Measurements from ENCODE around the gene FBXL7.
A peak's percentile ranks its signal among the peaks of the same experiment; 100 is the strongest.

The FBXL7 gene

DNA sequence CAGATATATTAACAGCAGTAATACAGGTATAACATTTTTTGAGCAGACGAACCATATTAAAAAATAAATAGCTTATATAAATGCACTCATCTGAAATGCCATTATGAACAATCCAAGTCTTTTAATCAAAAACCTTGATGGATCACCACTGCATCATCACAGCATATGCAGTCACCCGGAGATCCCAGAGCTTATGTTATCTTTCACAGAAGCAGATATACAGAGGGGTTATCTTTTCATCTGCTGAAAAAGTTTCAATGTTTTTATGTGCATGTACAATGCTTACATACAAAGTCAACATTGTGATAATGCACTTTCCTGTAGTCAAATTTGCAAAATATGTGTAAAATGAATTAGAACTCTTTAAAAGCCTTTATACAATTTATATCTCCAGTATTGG, 211.9 kb downstream of the FBXL7 start:
- no peak for DNase-seq (ENCODE audit: low read depth, low spot score)

GRCh38 chr5:15715535-15715934, 215.6 kb downstream of the FBXL7 start:
- no peak for DNase-seq (ENCODE audit: low read depth, low spot score)

DNA sequence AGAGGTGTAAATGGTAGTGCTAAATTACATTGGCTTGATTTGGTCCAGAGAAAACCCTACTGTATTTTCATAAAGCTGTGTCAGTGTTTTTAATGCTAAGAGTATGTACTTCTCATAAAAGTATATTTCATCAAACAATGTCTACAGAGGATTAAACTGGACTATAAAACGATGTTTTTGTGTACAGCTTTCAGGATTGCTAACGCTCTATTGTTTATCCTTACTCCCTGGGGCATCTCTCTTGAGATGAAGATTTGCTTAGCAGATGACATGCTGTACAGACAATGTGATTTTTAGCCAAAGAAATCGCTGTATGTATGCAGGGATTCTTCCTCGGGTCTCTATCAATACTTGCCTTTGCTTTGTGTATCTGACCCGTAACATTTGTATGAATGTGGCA, 216.0 kb downstream of the FBXL7 start:
- no peak for DNase-seq (ENCODE audit: low read depth, low spot score)

DNA sequence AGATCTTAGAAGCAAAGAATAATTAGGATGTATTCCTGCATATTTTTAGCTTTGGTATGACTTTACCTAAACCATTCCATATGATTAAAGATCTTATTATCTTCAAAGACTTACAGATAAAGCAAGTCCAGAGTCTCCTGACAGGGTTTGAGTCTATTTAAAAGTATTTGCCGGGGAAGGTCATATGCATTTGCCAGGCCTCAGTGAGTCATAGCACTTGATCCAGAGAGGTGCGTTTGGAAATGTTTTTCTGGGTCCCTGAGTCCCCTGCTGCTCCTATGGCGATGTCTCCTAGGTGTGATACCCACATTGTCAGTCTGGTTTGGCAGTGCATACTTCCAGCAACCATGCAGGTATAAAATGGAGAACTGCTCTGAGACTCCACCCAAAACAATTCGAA, 217.0 kb downstream of the FBXL7 start:
- peak; percentile 38 for DNase-seq (ENCODE audit: low read depth, low spot score)

GRCh38 chr5:15718421-15719179, 218.6 kb downstream of the FBXL7 start:
- DNase-seq (ENCODE audit: low read depth, low spot score) = no peak

DNA sequence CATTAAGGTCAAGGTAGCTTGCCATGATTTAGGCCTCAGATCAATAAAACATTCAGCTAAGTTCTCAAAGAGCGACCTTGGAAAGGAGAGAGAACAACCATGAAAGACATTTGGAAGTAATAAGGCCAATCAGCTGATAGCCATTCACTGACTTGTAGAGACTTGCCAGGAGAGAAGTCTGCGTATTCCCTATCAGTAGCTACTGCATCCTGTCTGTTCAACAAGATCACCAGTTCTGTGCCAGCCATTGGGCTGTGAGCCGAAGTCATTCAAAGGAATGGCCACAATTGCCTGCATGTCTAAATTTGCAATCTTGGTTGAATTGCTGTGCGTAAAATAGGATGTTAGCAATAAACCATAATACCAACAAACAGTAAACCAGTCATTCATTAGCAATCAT, 219.8 kb downstream of the FBXL7 start:
- DNase-seq (ENCODE audit: low read depth, low spot score) = no peak

DNA sequence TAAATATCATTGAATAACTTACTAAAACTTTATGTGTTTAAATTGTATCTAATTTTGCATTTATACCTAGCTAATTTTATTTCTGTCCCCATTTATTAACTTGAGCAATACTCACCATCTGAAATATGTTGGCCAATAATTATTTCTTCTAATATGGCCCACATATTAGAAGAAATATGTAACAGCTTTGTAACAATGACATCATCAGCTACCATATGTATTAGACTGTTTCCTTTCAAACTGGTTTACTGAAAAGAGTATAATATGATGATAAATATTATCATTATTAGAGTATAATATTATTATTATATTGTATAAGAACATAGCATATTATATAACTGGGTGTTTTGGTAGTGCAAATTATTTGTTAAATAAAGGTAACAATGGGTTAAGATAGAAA, 220.5 kb downstream of the FBXL7 start:
- DNase-seq (ENCODE audit: low read depth, low spot score) = no peak

GRCh38 chr5:15722305-15722704, 222.3 kb downstream of the FBXL7 start:
- no peak for DNase-seq (ENCODE audit: low read depth, low spot score)

DNA sequence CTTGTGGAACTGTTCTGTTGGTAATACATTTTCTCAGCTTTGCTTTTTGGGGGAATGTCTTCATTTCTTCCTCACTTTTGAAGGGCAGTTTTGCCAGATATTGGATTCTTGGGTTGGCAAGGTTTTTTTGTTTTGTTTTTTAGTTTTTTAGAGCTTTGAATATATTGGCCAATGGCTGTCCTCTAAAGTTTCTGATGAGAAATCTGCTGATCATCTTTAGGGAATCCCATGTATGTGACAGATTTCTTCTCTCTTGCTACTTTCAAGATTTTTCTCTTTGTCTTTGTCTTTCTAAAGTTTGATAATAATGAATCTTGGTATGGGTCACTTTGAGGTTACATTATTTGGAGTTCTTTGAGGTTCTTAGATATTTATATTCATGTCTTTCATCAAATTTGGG, 227.4 kb downstream of the FBXL7 start:
- no peak for DNase-seq (ENCODE audit: low read depth, low spot score)

DNA sequence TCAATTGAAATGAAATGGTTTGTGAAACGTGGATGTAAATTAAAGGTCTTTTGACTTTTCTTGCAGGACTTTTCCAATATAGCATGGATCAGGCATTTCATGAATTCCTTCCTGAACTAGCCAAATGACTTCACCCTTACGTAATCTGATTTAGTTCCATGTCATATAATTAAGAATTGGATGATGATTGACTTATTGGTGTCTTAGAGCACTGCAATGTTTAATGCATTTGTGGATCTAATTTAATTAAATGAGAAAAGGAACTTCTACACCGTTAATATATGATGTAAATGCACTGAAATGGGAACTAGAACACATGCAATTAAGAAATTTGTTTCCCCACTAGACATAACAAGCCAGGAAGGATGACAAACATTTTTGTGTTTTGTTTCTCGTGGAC, 228.8 kb downstream of the FBXL7 start:
- no peak for DNase-seq (ENCODE audit: low read depth, low spot score)

DNA sequence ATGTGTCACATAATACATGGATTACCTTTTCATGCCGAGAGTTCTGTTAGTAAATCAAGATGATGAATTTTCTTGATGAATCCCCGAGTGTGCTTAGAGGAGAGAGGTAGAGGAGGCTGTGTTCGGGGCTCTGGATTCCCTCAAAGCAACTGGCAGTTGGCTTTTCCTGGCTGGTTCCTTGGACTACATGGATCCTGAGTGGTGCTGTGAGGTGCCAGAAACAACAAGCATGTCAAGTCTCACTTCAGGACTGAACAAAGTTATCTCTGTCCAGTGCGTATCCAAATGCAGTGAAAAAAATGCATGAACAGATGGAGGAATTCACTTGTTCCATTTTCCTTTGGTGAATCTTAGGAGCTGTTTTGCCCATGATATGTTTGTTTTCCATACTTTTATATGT, 231.7 kb downstream of the FBXL7 start:
- peak; percentile 27 for DNase-seq (ENCODE audit: low read depth, low spot score)

GRCh38 chr5:15734058-15734457, 234.1 kb downstream of the FBXL7 start:
- DNase-seq (ENCODE audit: low read depth, low spot score) = no peak

DNA sequence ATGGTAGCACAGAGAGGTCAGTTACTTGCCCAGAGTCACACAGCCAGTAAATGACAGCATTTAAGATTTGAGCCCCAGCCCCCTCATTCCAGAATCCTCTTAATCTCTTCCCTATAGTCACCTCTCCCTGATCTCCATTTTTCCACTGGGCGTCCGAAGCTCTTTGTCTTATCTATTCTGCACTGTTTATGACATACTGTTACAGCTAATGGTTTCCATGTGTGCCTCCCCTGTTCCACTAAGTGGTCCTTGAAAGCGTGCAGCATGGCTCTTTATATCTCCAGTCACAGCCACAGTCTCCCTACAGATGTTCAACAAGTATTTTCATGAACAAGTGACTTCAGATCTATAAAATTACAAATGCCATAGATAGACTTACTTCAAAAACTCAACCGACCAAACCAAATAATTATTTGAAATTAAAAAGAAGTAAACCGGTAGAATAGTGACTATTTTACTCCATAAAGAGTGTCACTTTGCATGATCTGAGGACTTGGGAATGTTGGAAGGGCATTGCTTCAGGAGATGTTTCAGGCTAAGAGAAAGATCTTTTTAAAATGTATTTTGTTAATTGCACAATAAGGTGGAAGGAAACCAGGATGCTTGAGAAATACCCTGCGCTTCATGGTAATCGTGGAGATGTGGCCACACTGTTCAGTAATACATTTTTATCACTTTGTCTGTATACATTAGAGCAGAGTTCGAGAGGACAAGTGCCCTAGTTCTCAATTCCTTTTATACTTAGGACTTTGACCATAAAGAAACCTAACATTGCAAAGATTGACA, 237.2 kb downstream of the FBXL7 start:
- DNase-seq (ENCODE audit: low read depth, low spot score) = no peak

- DNase-seq (ENCODE audit: low read depth, low spot score) = peak; percentile 14
Measured at GRCh38 chr5:15737871-15738664, 238.1 kb downstream of the FBXL7 start.

- DNase-seq (ENCODE audit: low read depth, low spot score) = no peak
Measured at GRCh38 chr5:15740383-15740782, 240.4 kb downstream of the FBXL7 start.

DNA sequence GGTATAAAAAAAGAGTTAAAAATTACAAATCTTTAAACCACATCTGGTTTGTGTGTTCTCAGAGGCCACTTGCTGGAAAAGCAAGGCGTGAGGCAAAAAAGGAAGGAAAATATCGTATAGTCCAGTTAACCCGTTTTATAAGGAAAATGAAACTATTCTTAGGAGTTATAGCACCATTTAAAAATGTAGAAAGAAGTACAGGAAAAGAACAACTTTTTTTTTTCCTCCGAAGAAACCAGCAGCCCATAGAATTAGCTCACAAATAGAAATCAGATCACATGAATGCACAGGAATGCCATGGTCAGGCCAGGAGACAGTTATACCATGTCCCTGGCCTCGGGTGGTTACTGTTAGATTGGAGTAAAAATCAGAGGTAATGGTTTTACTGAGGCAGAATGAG, 241.6 kb downstream of the FBXL7 start:
- DNase-seq (ENCODE audit: low read depth, low spot score) = peak; percentile 75

GRCh38 chr5:15746833-15747232, 246.9 kb downstream of the FBXL7 start:
- no peak for DNase-seq (ENCODE audit: low read depth, low spot score)

- no peak for DNase-seq (ENCODE audit: low read depth, low spot score)
Measured at GRCh38 chr5:15748266-15748665, 248.3 kb downstream of the FBXL7 start.

- peak; percentile 32 for DNase-seq (ENCODE audit: low read depth, low spot score)
Measured at GRCh38 chr5:15752663-15753285, 252.8 kb downstream of the FBXL7 start.

DNA sequence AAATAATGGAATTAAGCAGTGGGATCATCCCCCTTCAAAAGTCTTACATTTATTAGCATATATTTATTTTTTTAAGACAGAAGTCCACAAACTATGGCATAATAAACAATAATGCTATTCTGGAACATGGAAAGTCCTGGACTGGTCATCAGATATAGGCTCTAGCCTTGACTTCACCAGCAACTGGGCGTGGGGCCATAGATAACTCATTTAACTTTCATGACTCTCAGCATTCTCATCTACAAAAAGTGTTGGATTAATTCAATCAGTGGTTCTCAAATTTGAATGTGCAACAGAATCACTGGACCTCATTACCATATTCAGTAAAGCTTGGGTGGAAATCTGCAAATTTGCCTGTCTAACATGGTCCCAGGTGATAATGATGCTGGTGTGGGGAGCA, 253.8 kb downstream of the FBXL7 start:
- peak; percentile 15 for DNase-seq (ENCODE audit: low read depth, low spot score)

- peak; percentile 56 for DNase-seq (ENCODE audit: low read depth, low spot score)
Measured at GRCh38 chr5:15757103-15757502, 257.1 kb downstream of the FBXL7 start.

DNA sequence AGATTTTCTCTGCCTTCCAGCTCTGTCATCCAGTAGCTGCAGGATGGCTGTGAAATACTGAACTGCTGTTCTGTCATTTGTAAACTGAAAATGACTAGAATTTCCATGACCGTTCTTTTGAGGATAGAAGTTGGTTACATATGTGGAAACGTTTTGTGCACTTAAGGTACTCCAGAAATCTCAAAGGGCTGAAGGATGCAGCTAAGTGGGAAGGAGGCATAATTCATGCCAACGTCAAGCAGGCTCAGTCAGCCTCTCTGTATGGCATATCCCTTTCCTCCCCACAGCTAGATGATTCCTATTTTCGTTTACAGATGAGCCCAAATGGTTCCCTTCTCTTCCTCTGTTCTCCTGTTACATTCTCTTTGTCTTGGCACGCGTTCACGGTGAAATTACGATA, 257.6 kb downstream of the FBXL7 start:
- no peak for DNase-seq (ENCODE audit: low read depth, low spot score)
